ENCODE results near the gene ITGA2. TPM values are rescaled to one million over a fixed set of nuclear protein-coding genes. Genes with fewer than 3 reads are reported as not detected.

The ITGA2 gene
- total RNA-seq, 1 donor from 2014 or later = 0.30 TPM

GRCh38 chr5:52999344-52999949, 10.3 kb downstream of the ITGA2 start:
- no peak for DNase-seq (ENCODE audit: extremely low spot score, unreplicated experiment)
- TF ChIP-seq CTCF (IDR thresholded peaks at IDR 0.05) = no peak
- Mint-ChIP-seq H3K4me1 (ENCODE audit: unreplicated experiment) (peaks cover 5% of the 10 kb centered on the region), H3K36me3 (ENCODE audit: unreplicated experiment) (no peaks in the 10 kb centered on the region), H3K9me3 (ENCODE audit: unreplicated experiment) (no peaks in the 10 kb centered on the region), H3K27ac (ENCODE audit: unreplicated experiment) (no peak overlapping the region), H3K4me3 (ENCODE audit: unreplicated experiment) (no peak overlapping the region), H3K27me3 (ENCODE audit: unreplicated experiment) (peaks cover 2% of the 10 kb centered on the region)

- Mint-ChIP-seq H3K4me3 (ENCODE audit: unreplicated experiment) (no peak overlapping the region), H3K36me3 (ENCODE audit: unreplicated experiment) (no peaks in the 10 kb centered on the region), H3K27ac (ENCODE audit: unreplicated experiment) (no peak overlapping the region), H3K4me1 (ENCODE audit: unreplicated experiment) (peaks cover 19% of the 10 kb centered on the region), H3K27me3 (ENCODE audit: unreplicated experiment) (peaks cover 2% of the 10 kb centered on the region), H3K9me3 (ENCODE audit: unreplicated experiment) (no peaks in the 10 kb centered on the region)
- DNase-seq (ENCODE audit: extremely low spot score, unreplicated experiment) = no peak
- TF ChIP-seq CTCF (IDR thresholded peaks at IDR 0.05) = no peak
Measured at GRCh38 chr5:53001541-53001940, 12.4 kb downstream of the ITGA2 start.

- TF ChIP-seq CTCF (IDR thresholded peaks at IDR 0.05) = no peak
- no peaks in the 10 kb centered on the region for H3K9me3 Mint-ChIP-seq (ENCODE audit: unreplicated experiment)
- H3K27ac Mint-ChIP-seq (ENCODE audit: unreplicated experiment) = no peak overlapping the region
- no peaks in the 10 kb centered on the region for H3K36me3 Mint-ChIP-seq (ENCODE audit: unreplicated experiment)
- DNase-seq (ENCODE audit: extremely low spot score, unreplicated experiment) = no peak
- peaks cover 2% of the 10 kb centered on the region for H3K27me3 Mint-ChIP-seq (ENCODE audit: unreplicated experiment)
- H3K4me1 Mint-ChIP-seq (ENCODE audit: unreplicated experiment) = peaks cover 29% of the 10 kb centered on the region
- no peak overlapping the region for H3K4me3 Mint-ChIP-seq (ENCODE audit: unreplicated experiment)
Measured at GRCh38 chr5:53002491-53002890, 13.3 kb downstream of the ITGA2 start.

- no peaks in the 10 kb centered on the region for H3K36me3 Mint-ChIP-seq (ENCODE audit: unreplicated experiment)
- TF ChIP-seq CTCF (IDR thresholded peaks at IDR 0.05) = no peak
- H3K4me3 Mint-ChIP-seq (ENCODE audit: unreplicated experiment) = no peak overlapping the region
- no peak for DNase-seq (ENCODE audit: extremely low spot score, unreplicated experiment)
- no peaks in the 10 kb centered on the region for H3K9me3 Mint-ChIP-seq (ENCODE audit: unreplicated experiment)
- H3K4me1 Mint-ChIP-seq (ENCODE audit: unreplicated experiment) = peaks cover 31% of the 10 kb centered on the region
- H3K27ac Mint-ChIP-seq (ENCODE audit: unreplicated experiment) = no peak overlapping the region
- H3K27me3 Mint-ChIP-seq (ENCODE audit: unreplicated experiment) = peaks cover 2% of the 10 kb centered on the region
Measured at GRCh38 chr5:53003144-53003543, 14.0 kb downstream of the ITGA2 start.

- peaks cover 35% of the 10 kb centered on the region for H3K4me1 Mint-ChIP-seq (ENCODE audit: unreplicated experiment)
- H3K27ac Mint-ChIP-seq (ENCODE audit: unreplicated experiment) = no peak overlapping the region
- no peaks in the 10 kb centered on the region for H3K36me3 Mint-ChIP-seq (ENCODE audit: unreplicated experiment)
- no peak for DNase-seq (ENCODE audit: extremely low spot score, unreplicated experiment)
- H3K27me3 Mint-ChIP-seq (ENCODE audit: unreplicated experiment) = no peaks in the 10 kb centered on the region
- no peak for TF ChIP-seq CTCF (IDR thresholded peaks at IDR 0.05)
- H3K4me3 Mint-ChIP-seq (ENCODE audit: unreplicated experiment) = no peak overlapping the region
- H3K9me3 Mint-ChIP-seq (ENCODE audit: unreplicated experiment) = no peaks in the 10 kb centered on the region
Measured at GRCh38 chr5:53006911-53007890, 18.0 kb downstream of the ITGA2 start.

Data from osteocyte (in vitro differentiated cells).